ENCODE measurements around the gene ERO1A.
"Not testable (repeated sequence)": the region's sequence is repeated elsewhere in the genome, so short reads cannot be mapped to it uniquely, and the experiment has no call there.

Gene ERO1A

DNA sequence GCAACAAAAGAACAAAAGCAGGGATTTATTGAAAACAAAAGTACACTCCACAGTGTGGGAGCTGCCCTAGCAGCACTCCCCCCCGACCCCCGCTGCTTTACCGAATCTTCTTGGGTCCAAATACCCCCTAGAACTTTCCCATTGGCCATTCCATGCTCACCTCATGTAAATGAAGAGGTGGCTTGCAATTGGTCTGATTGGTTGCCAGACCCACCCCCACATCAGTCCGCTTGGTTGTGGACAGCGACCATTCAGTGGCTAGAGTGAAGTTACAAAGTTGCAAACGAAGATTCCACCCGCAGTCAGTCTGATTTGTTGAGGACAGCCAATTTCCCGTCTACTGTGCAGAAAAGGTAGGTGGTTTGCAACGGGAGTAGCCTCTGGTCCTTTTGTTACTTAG is 38.5 kb upstream of the ERO1A start:
- H3K4me3 ChIP-seq (ENCODE audit: low read depth in 1 of 2, low read length in 1 of 2) = no peak overlapping the region
- no peaks in the 10 kb centered on the region for H3K27me3 ChIP-seq
- peak overlapping the region; percentile 45 for H3K27ac ChIP-seq
- TF ChIP-seq, protein P1, sequence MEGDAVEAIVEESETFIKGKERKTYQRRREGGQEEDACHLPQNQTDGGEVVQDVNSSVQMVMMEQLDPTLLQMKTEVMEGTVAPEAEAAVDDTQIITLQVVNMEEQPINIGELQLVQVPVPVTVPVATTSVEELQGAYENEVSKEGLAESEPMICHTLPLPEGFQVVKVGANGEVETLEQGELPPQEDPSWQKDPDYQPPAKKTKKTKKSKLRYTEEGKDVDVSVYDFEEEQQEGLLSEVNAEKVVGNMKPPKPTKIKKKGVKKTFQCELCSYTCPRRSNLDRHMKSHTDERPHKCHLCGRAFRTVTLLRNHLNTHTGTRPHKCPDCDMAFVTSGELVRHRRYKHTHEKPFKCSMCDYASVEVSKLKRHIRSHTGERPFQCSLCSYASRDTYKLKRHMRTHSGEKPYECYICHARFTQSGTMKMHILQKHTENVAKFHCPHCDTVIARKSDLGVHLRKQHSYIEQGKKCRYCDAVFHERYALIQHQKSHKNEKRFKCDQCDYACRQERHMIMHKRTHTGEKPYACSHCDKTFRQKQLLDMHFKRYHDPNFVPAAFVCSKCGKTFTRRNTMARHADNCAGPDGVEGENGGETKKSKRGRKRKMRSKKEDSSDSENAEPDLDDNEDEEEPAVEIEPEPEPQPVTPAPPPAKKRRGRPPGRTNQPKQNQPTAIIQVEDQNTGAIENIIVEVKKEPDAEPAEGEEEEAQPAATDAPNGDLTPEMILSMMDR (IDR thresholded peaks at IDR 0.05) = no peak
- H3K4me1 ChIP-seq (ENCODE audit: control insufficient read depth in 1 of 2, insufficient read depth in 1 of 2, low read depth in 1 of 2, low read length in 1 of 2) = peaks cover 25 to 44% of the 10 kb centered on the region in 2 experiments
- no peaks in the 10 kb centered on the region for H3K9me3 ChIP-seq
- no peaks in the 10 kb centered on the region for H3K36me3 ChIP-seq

DNA sequence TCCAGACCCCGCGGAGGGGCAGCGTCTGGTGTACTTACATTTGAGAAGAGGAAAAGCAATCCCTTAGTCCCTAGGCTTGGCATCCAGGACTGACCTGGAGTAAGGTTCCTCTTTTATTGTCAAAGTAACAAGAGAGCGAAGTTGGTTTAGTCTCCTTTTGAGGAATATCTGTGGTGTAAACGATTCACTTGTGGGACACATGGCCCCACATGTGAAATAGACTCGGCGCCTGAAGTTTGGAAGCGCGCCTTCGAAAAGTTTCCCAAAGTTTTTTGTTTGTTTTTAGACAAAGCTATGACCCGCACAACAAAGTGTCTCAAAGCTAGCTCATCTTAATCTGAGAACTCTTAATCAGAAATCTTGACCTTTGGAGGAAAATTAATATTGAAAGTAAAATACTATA is 35.4 kb upstream of the ERO1A start:
- Histone ChIP-seq H3K27ac (peak overlapping the region; percentile 84), H3K9me3 (no peaks in the 10 kb centered on the region), H3K36me3 (peaks cover 14% of the 10 kb centered on the region), H3K4me1 (ENCODE audit: control insufficient read depth in 1 of 2, insufficient read depth in 1 of 2, low read depth in 1 of 2, low read length in 1 of 2) (peaks cover 21 to 36% of the 10 kb centered on the region in 2 experiments), H3K27me3 (no peaks in the 10 kb centered on the region), H3K4me3 (ENCODE audit: low read depth in 1 of 2, low read length in 1 of 2) (peak overlapping the region; percentile 90 to 99)
- TF ChIP-seq, protein P1 (IDR thresholded peaks at IDR 0.05) = no peak

DNA sequence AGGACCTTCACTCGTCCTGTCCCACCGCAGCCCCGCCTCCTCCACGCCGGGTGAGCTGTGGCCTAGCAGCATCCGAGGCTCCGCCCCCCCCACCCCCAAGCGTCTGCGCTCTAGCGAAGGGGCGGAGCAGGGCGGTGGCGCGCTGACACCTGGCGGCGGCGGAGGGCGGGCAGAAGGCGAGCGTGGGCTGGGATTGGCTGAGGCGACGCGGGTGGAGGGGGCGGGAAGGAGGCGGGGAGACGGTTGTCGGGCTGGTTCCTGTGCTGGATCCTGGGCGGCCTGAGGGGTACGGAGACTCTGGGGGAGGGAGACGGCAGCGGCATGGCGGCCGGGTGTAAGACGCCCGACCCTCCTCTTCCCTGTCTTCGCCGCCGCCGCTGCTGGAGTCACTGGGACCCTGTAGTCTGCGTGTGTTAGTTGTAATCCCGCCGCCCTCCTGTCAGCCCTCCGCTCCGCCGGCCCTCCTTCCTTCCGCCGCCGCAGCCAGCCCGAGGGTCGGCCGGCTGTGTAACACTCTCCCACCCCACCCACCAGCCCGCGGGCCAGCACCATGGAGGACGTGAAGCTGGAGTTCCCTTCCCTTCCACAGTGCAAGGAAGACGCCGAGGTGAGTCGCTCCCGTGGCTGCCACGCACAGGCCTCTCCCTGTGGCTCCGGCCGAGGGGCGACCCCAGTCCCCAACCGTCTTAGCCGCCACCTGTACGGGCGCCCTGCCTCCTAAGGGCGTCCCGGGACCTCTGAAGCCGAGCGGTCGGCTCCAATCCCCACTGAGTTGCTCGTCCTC is 34.8 kb upstream of the ERO1A start, which contains the start of gene STYX:
STYX (plus strand) TSS at position 242 of the 784 bp plus-strand sequence; CDS start at position 551, 309 bp downstream.
- Histone ChIP-seq H3K4me1 (ENCODE audit: control insufficient read depth in 1 of 2, insufficient read depth in 1 of 2, low read depth in 1 of 2, low read length in 1 of 2) (peaks cover 16 to 30% of the 10 kb centered on the region in 2 experiments), H3K9me3 (no peaks in the 10 kb centered on the region), H3K36me3 (peaks cover 19% of the 10 kb centered on the region), H3K4me3 (ENCODE audit: low read depth in 1 of 2, low read length in 1 of 2) (peak within 1 kb of the TSS; percentile 90 to 99), H3K27me3 (no peaks in the 10 kb centered on the region), H3K27ac (peak within 1 kb of the TSS; percentile 84)
- TF ChIP-seq, protein P1 (IDR thresholded peaks at IDR 0.05) = peak; percentile 72

DNA sequence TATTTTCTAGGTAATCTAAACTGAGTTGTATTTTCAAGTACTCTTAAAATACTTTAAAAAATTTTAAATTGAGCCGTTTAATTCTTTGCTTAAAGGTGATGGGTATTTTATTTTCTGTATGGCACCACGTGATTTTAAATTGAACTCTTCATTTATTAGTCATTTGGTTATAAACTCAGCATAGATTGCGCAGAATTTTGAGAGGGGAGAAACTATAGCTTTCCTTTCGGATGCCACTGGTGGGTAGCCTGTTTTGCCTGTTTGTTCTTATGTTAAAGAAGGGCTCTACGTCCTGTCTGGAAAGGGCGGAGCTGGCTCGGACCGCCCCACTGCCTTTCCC is 34.2 kb upstream of the ERO1A start:
- TF ChIP-seq, protein P1 (IDR thresholded peaks at IDR 0.05) = no peak
- peak overlapping the region; percentile 84 for H3K27ac ChIP-seq
- peaks cover 25% of the 10 kb centered on the region for H3K36me3 ChIP-seq

DNA sequence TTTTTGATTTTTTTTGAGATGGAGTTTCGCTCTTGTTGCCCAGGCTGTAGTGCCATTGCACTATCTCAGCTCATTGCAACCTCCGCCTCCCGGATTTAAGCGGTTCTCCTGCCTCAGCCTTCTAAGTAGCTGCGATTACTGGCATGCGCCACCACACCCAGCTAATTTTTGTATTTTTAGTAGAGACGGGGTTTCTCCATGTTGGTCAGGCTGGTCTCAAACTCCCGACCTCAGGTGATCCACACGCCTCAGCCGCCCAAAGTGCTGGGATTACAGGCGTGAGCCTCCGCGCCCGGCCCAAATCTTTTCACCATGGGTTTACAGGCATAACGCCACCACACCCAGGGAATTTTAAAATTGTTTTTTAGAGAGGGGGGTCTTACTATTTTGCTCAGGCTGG is 33.7 kb upstream of the ERO1A start:
- Histone ChIP-seq H3K27ac (peak overlapping the region; percentile 84), H3K4me3 (ENCODE audit: low read depth in 1 of 2, low read length in 1 of 2) (peak overlapping the region in 1 of 2 experiments; percentile 90), H3K4me1 (ENCODE audit: control insufficient read depth in 1 of 2, insufficient read depth in 1 of 2, low read depth in 1 of 2, low read length in 1 of 2) (peaks cover 13 to 19% of the 10 kb centered on the region in 2 experiments), H3K36me3 (peaks cover 30% of the 10 kb centered on the region)
- not testable (repeated sequence) for H3K9me3 ChIP-seq, H3K27me3 ChIP-seq

More for the DNA sequence above, 34.2 kb upstream of the ERO1A start:
- Histone ChIP-seq H3K4me3 (ENCODE audit: low read depth in 1 of 2, low read length in 1 of 2) (peak overlapping the region; percentile 90 to 99), H3K4me1 (ENCODE audit: control insufficient read depth in 1 of 2, insufficient read depth in 1 of 2, low read depth in 1 of 2, low read length in 1 of 2) (peaks cover 13 to 24% of the 10 kb centered on the region in 2 experiments), H3K27me3 (no peaks in the 10 kb centered on the region), H3K9me3 (no peaks in the 10 kb centered on the region)

DNA sequence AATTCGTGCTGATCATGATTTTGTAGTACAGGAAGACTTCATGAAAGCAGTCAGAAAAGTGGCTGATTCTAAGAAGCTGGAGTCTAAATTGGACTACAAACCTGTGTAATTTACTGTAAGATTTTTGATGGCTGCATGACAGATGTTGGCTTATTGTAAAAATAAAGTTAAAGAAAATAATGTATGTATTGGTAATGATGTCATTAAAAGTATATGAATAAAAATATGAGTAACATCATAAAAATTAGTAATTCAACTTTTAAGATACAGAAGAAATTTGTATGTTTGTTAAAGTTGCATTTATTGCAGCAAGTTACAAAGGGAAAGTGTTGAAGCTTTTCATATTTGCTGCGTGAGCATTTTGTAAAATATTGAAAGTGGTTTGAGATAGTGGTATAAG is 32.2 kb upstream of the ERO1A start:
- Histone ChIP-seq H3K36me3 (peaks cover 45% of the 10 kb centered on the region), H3K4me1 (ENCODE audit: control insufficient read depth in 1 of 2, insufficient read depth in 1 of 2, low read depth in 1 of 2, low read length in 1 of 2) (peaks cover 13 to 16% of the 10 kb centered on the region in 2 experiments)
- not testable (repeated sequence) for H3K9me3 ChIP-seq; H3K27me3 ChIP-seq; H3K27ac ChIP-seq; H3K4me3 ChIP-seq (ENCODE audit: low read depth in 1 of 2, low read length in 1 of 2)

All from neutrophil (primary cell).